Measurements from ENCODE around the gene SNRNP200.

DNA sequence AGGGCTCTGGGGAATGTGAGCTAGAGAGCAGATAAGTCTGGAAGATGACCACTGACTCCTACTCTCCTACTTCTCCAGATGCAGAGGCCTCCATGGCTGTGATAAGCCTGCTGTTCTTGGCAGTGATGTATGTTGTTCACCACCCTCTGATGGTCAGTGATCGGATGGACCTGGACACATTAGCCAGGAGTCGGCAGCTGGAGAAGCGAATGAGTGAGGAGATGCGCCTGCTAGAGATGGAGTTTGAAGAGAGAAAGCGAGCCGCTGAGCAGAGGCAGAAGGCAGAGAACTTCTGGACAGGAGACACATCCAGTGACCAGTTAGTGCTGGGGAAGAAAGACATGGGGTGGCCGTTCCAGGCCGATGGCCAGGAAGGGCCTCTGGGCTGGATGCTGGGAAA lies 21.2 kb upstream of the SNRNP200 start:
- TF ChIP-seq, protein P1, sequence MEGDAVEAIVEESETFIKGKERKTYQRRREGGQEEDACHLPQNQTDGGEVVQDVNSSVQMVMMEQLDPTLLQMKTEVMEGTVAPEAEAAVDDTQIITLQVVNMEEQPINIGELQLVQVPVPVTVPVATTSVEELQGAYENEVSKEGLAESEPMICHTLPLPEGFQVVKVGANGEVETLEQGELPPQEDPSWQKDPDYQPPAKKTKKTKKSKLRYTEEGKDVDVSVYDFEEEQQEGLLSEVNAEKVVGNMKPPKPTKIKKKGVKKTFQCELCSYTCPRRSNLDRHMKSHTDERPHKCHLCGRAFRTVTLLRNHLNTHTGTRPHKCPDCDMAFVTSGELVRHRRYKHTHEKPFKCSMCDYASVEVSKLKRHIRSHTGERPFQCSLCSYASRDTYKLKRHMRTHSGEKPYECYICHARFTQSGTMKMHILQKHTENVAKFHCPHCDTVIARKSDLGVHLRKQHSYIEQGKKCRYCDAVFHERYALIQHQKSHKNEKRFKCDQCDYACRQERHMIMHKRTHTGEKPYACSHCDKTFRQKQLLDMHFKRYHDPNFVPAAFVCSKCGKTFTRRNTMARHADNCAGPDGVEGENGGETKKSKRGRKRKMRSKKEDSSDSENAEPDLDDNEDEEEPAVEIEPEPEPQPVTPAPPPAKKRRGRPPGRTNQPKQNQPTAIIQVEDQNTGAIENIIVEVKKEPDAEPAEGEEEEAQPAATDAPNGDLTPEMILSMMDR (IDR thresholded peaks at IDR 0.05) = no peak
- no peak for TF ChIP-seq ZFX (IDR thresholded peaks at IDR 0.05; ENCODE audit: borderline replicate concordance)

Measured in 22Rv1 (cell line).